PC-9 (cell line): ENCODE results near the gene CDS2.

Experiments used
- EZH2 ChIP-seq: fragments of 200-600 bp; sonication (generic); IDR thresholded peaks from 2 replicates; pipeline ENCODE4 v1.8.0; 2017; ENCODE audit warnings: antibody characterized with exemption, low read depth
- TF ChIP-seq, protein P1 (sequence below): fragments of 200-600 bp; sonication (generic); conservative IDR thresholded peaks from 2 replicates; pipeline ENCODE4 v1.6.1; 2017; ENCODE audit warnings: mixed run types, antibody characterized with exemption, mild to moderate bottlenecking, moderate library complexity

DNA sequence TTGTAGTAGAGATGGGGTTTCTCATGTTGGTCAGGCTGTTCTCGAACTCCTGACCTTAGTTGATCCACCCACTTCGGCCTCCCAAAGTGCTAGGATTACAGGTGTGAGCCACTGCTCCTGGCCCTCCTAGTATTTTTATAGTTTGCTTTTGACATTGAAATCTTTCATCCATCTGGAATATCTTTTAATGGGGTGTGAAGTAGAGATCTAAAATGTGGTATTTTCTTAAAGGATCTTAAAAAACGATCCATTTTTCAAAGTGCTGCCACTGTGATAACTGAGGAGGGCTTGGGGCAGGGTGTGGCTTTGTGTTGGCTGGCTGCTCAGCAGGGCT, 23.1 kb downstream of the CDS2 start:
- TF ChIP-seq, protein P1, sequence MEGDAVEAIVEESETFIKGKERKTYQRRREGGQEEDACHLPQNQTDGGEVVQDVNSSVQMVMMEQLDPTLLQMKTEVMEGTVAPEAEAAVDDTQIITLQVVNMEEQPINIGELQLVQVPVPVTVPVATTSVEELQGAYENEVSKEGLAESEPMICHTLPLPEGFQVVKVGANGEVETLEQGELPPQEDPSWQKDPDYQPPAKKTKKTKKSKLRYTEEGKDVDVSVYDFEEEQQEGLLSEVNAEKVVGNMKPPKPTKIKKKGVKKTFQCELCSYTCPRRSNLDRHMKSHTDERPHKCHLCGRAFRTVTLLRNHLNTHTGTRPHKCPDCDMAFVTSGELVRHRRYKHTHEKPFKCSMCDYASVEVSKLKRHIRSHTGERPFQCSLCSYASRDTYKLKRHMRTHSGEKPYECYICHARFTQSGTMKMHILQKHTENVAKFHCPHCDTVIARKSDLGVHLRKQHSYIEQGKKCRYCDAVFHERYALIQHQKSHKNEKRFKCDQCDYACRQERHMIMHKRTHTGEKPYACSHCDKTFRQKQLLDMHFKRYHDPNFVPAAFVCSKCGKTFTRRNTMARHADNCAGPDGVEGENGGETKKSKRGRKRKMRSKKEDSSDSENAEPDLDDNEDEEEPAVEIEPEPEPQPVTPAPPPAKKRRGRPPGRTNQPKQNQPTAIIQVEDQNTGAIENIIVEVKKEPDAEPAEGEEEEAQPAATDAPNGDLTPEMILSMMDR = no peak
- no peak for TF ChIP-seq EZH2
